ENCODE data around the gene VAV1. TPM values are rescaled to one million over a fixed set of nuclear protein-coding genes. Genes with fewer than 3 reads are reported as not detected.
"Not testable (repeated sequence)": the region's sequence is repeated elsewhere in the genome, so short reads cannot be mapped to it uniquely, and the experiment has no call there.

The VAV1 gene
- total and polyA plus RNA-seq, 2 experiments from 2014 or later: not detected

DNA sequence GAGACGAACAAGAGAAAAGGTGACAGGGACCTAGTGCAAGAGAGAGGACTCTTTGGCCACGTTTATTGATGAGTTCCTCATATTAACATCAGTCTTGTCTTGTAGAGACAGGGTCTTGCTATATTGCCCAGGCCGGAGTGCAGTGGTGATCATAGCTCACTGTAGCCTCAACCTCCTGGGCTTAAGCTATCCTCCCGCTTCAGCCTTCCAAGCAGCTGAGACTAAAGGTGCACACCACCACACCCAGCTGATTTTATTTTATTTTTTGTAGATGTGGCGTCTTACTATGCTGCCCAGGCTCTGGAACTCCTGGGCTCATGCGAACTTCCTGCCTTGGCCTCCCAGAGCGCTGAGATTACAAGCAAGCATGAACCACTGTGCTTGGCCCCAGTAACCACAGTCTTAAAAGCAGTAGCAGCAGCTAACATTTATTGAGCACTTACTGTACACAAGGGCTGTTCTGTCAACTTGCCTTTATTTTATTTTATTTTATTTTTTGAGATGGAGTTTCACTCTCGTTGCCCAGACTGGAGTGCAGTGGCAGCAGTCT is 4.2 kb upstream of the VAV1 start:
- Histone ChIP-seq H3K4me1 (ENCODE audit: insufficient read depth) (no peaks in the 10 kb centered on the region), H3K27me3 (replicated peaks; ENCODE audit: insufficient read depth) (peaks cover 15% of the 10 kb centered on the region), H3F3A (ENCODE audit: insufficient read depth) (no peaks in the 10 kb centered on the region), H3K9ac (no peak overlapping the region), H3K9me3 (ENCODE audit: low read depth) (no peaks in the 10 kb centered on the region), H3K36me3 (ENCODE audit: low read depth) (no peaks in the 10 kb centered on the region), H3K79me2 (ENCODE audit: insufficient read depth) (no peaks in the 10 kb centered on the region), H3K27ac (no peak overlapping the region), H3K4me3 (no peak overlapping the region), H3K4me2 (ENCODE audit: unreplicated experiment) (no peak overlapping the region), H4K20me1 (ENCODE audit: insufficient read depth) (no peaks in the 10 kb centered on the region), H2AFZ (no peak overlapping the region), H3K9me2 (ENCODE audit: insufficient read depth) (no peaks in the 10 kb centered on the region)
- TF ChIP-seq EZH2phosphoT487 (IDR thresholded peaks at IDR 0.05; ENCODE audit: insufficient read depth, low read depth): no peak
- TF ChIP-seq EZH2 (IDR thresholded peaks at IDR 0.05; ENCODE audit: insufficient read depth, poor library complexity, severe bottlenecking): no peak
- in situ Hi-C loops (cut with MboI): no loop called here
- DNase-seq: no peak
- WGBS, 2 experiments (ENCODE audit: low coverage in 1 of 2, low lambda C conversion rate in 2 of 2, missing lambda C conversion rate in 2 of 2): 74% methylated on average over 8 of the region's 8 CpGs

DNA sequence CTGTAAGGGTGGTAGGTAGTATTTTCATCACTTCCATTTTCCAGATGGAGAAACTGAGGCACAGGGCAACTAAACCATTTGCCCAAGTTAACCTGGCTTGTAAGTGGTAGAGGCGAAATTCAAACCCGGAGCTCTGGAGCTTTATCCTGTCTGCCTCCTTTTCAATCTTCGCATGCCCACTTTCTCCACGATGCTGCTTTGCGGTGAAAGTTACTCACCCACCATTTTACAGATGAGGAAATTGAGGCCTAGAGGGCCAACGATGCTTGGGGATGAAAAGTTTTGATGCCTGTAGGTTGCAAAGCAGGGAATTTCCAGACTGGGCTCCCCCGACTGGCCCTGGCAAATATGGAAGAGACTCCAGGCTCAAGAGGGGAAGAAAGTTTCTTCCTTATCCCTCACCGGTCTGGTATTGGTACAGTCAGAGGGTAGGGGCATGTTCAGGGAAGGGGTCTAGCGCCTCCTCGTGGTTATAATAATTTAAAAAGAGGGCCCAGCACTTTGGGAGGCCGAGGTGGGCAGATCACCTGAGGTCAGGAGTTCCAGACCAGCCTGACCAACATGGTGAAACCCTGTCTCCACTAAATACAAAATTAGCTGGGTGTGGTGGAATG is 3.4 kb upstream of the VAV1 start:
- Histone ChIP-seq H3K27me3 (replicated peaks; ENCODE audit: insufficient read depth) (peaks cover 15% of the 10 kb centered on the region), H3K9me2 (ENCODE audit: insufficient read depth) (no peaks in the 10 kb centered on the region), H3K9me3 (ENCODE audit: low read depth) (no peaks in the 10 kb centered on the region), H3F3A (ENCODE audit: insufficient read depth) (no peaks in the 10 kb centered on the region), H3K79me2 (ENCODE audit: insufficient read depth) (no peaks in the 10 kb centered on the region), H3K27ac (no peak overlapping the region), H4K20me1 (ENCODE audit: insufficient read depth) (no peaks in the 10 kb centered on the region), H3K4me3 (no peak overlapping the region), H2AFZ (no peak overlapping the region), H3K4me1 (ENCODE audit: insufficient read depth) (no peaks in the 10 kb centered on the region), H3K4me2 (ENCODE audit: unreplicated experiment) (no peak overlapping the region), H3K9ac (no peak overlapping the region), H3K36me3 (ENCODE audit: low read depth) (no peaks in the 10 kb centered on the region)
- in situ Hi-C loops (cut with MboI): no loop called here
- DNase-seq: peak; percentile 37
- TF ChIP-seq EZH2phosphoT487 (IDR thresholded peaks at IDR 0.05; ENCODE audit: insufficient read depth, low read depth) (no peak), EZH2 (IDR thresholded peaks at IDR 0.05; ENCODE audit: insufficient read depth, poor library complexity, severe bottlenecking) (no peak)
- WGBS, 2 experiments (ENCODE audit: low coverage in 1 of 2, low lambda C conversion rate in 2 of 2, missing lambda C conversion rate in 2 of 2): 54 to 55% methylated on average over 11 of the region's 11 CpGs

- WGBS, 2 experiments (ENCODE audit: low coverage in 1 of 2, low lambda C conversion rate in 2 of 2, missing lambda C conversion rate in 2 of 2): 85 to 95% methylated on average over 1 to 7 of the region's 7 CpGs
- H3K27me3 ChIP-seq (replicated peaks; ENCODE audit: insufficient read depth); H3K4me1 ChIP-seq (ENCODE audit: insufficient read depth): not testable (repeated sequence)
Observed at GRCh38 chr19:6771648-6772027, 870 bp upstream of the VAV1 start.

GRCh38 chr19:6772866-6773322 is 386 bp downstream of the VAV1 start:
- H3K9me3 ChIP-seq (ENCODE audit: low read depth): no peaks in the 10 kb centered on the region
- TF ChIP-seq EZH2phosphoT487 (IDR thresholded peaks at IDR 0.05; ENCODE audit: insufficient read depth, low read depth): no peak
- TF ChIP-seq EZH2 (IDR thresholded peaks at IDR 0.05; ENCODE audit: insufficient read depth, poor library complexity, severe bottlenecking): no peak
- no peak overlapping the region for H3K27ac ChIP-seq
- WGBS, 2 experiments (ENCODE audit: low coverage in 1 of 2, low lambda C conversion rate in 2 of 2, missing lambda C conversion rate in 2 of 2): 61 to 65% methylated on average over 10 to 14 of the region's 14 CpGs
- no peaks in the 10 kb centered on the region for H3K27me3 ChIP-seq (replicated peaks; ENCODE audit: insufficient read depth)
- no peaks in the 10 kb centered on the region for H3F3A ChIP-seq (ENCODE audit: insufficient read depth)
- H3K9ac ChIP-seq: no peak overlapping the region
- H3K9me2 ChIP-seq (ENCODE audit: insufficient read depth): no peaks in the 10 kb centered on the region
- no peak overlapping the region for H3K4me2 ChIP-seq (ENCODE audit: unreplicated experiment)
- H4K20me1 ChIP-seq (ENCODE audit: insufficient read depth): no peaks in the 10 kb centered on the region
- DNase-seq: no peak
- no peaks in the 10 kb centered on the region for H3K4me1 ChIP-seq (ENCODE audit: insufficient read depth)
- H2AFZ ChIP-seq: no peak overlapping the region
- no peak overlapping the region for H3K4me3 ChIP-seq
- in situ Hi-C loops (cut with MboI): no loop called here
- no peaks in the 10 kb centered on the region for H3K36me3 ChIP-seq (ENCODE audit: low read depth)
- H3K79me2 ChIP-seq (ENCODE audit: insufficient read depth): no peaks in the 10 kb centered on the region

More at GRCh38 chr19:6771648-6772027, 870 bp upstream of the VAV1 start:
- in situ Hi-C loops (cut with MboI); H3K36me3 ChIP-seq (ENCODE audit: low read depth); H3K9ac ChIP-seq; H3K4me3 ChIP-seq; H3K9me2 ChIP-seq (ENCODE audit: insufficient read depth); H3K9me3 ChIP-seq (ENCODE audit: low read depth); H3F3A ChIP-seq (ENCODE audit: insufficient read depth); DNase-seq; H3K4me2 ChIP-seq (ENCODE audit: unreplicated experiment); H2AFZ ChIP-seq; H3K79me2 ChIP-seq (ENCODE audit: insufficient read depth); H4K20me1 ChIP-seq (ENCODE audit: insufficient read depth); H3K27ac ChIP-seq: not testable (repeated sequence)
